A673 (cell line): Measurements from ENCODE around the gene GPR32. TPM values are rescaled to one million over a fixed set of nuclear protein-coding genes. Genes with fewer than 3 reads are reported as not detected.

Experiments used
- BruUV-seq: library from RNA; stranded (reverse); fragments of 400-500 nt; replicated peaks from 2 replicates; lab custom pipeline; 2021; lab: Mats Ljungman, UMichigan
- CTCF ChIA-PET: fragments of 300-600 bp; sonication (Branson Sonifier 250); formaldehyde crosslinking; loops from one replicate; lab custom pipeline; 2022; ENCODE audit warnings: antibody characterized with exemption; lab: Charles Lee
- POLR2A ChIA-PET: fragments of 300-600 bp; sonication (Branson Sonifier 250); formaldehyde crosslinking; loops from one replicate; lab custom pipeline; 2022; ENCODE audit warnings: antibody characterized with exemption; ENCODE audit not compliant: low non-redundant PET; lab: Charles Lee
- DNase-seq: peaks from one replicate; pipeline ENCODE4 v3.0.0-alpha.2; 2015; ENCODE audit warnings: low spot score
- H3K27ac ChIP-seq: fragments of 200-600 bp; sonication (generic); 2 replicates; pipeline ENCODE4 v1.5.1; 2016; ENCODE audit warnings: mixed run types, low read depth, mild to moderate bottlenecking, mixed read lengths, antibody characterized with exemption, low read length; ENCODE audit not compliant: poor library complexity, severe bottlenecking
- H3K27me3 ChIP-seq: fragments of 200-600 bp; sonication (generic); replicated peaks from 2 replicates; pipeline ENCODE4 v1.6.1; 2017; ENCODE audit warnings: mixed run types, low read depth, mild to moderate bottlenecking, mixed read lengths, antibody characterized with exemption, low read length; ENCODE audit not compliant: insufficient read depth, poor library complexity
- H3K36me3 ChIP-seq: fragments of 200-600 bp; sonication (generic); 2 replicates; pipeline ENCODE4 v1.6.1; 2016; ENCODE audit warnings: mixed run types, mild to moderate bottlenecking, mixed read lengths, antibody characterized with exemption, low read length; ENCODE audit not compliant: insufficient read depth, poor library complexity, severe bottlenecking
- H3K4me1 ChIP-seq: fragments of 200-600 bp; sonication (generic); 2 replicates; pipeline ENCODE4 v1.6.1; 2017; ENCODE audit warnings: mixed run types, mild to moderate bottlenecking, mixed read lengths, antibody characterized with exemption, low read length; ENCODE audit not compliant: insufficient read depth, poor library complexity, severe bottlenecking
- H3K4me3 ChIP-seq: fragments of 200-600 bp; sonication (generic); 2 replicates; pipeline ENCODE4 v1.5.1; 2016; ENCODE audit warnings: low read depth, mixed run types, mild to moderate bottlenecking, mixed read lengths, low read length; ENCODE audit not compliant: poor library complexity, severe bottlenecking
- H3K9me3 ChIP-seq: fragments of 200-600 bp; sonication (generic); 2 replicates; pipeline ENCODE4 v1.6.1; 2016; ENCODE audit warnings: mixed run types, low read depth, mild to moderate bottlenecking, mixed read lengths, antibody characterized with exemption, low read length; ENCODE audit not compliant: poor library complexity, severe bottlenecking
- EZH2 ChIP-seq: fragments of 200-600 bp; sonication (generic); IDR thresholded peaks from 2 replicates; pipeline ENCODE4 v1.6.1; 2017; ENCODE audit warnings: borderline replicate concordance, low read depth, mild to moderate bottlenecking, mixed read lengths, antibody characterized with exemption, low read length; ENCODE audit not compliant: poor library complexity, severe bottlenecking
- intact Hi-C: fragments of 100-400 bp; cut with micrococcal nuclease; formaldehyde crosslinking; loops from one replicate; pipeline ENCODE4 v1.10.0; 2022; ENCODE audit not compliant: unreplicated experiment
- total RNA-seq: library from RNA; stranded (reverse); gene quantifications from 2 replicates; pipeline ENCODE4 v1.2.3, GENCODE V29; 2021
- TF ChIP-seq, protein P1 (sequence below): fragments of 300-800, 200-600 bp; sonication (generic); conservative IDR thresholded peaks from 2 replicates; pipeline ENCODE4 v1.5.1; 2017; ENCODE audit warnings: low read depth, mild to moderate bottlenecking, antibody characterized with exemption, low read length, moderate library complexity, mixed read lengths

Gene GPR32
- total RNA-seq, 1 experiment from 2014 or later: not detected

- ChIA-PET POLR2A (no interaction called here), CTCF (interaction anchor here (1.0 kb wide), 1 partner anchor 9 kb away, joined by 3 read pairs; no protein-coding TSS in a partner anchor)
- intact Hi-C loops: no loop called here
- DNase-seq: no peak
- Histone ChIP-seq H3K4me3 (no peak overlapping the region), H3K4me1 (peaks cover 19% of the 10 kb centered on the region), H3K27ac (no peak overlapping the region), H3K27me3 (no peaks in the 10 kb centered on the region), H3K36me3 (peaks cover 48% of the 10 kb centered on the region), H3K9me3 (no peaks in the 10 kb centered on the region)
- BruUV-seq: no TSS peak
- no peak for TF ChIP-seq EZH2
- TF ChIP-seq, protein P1, sequence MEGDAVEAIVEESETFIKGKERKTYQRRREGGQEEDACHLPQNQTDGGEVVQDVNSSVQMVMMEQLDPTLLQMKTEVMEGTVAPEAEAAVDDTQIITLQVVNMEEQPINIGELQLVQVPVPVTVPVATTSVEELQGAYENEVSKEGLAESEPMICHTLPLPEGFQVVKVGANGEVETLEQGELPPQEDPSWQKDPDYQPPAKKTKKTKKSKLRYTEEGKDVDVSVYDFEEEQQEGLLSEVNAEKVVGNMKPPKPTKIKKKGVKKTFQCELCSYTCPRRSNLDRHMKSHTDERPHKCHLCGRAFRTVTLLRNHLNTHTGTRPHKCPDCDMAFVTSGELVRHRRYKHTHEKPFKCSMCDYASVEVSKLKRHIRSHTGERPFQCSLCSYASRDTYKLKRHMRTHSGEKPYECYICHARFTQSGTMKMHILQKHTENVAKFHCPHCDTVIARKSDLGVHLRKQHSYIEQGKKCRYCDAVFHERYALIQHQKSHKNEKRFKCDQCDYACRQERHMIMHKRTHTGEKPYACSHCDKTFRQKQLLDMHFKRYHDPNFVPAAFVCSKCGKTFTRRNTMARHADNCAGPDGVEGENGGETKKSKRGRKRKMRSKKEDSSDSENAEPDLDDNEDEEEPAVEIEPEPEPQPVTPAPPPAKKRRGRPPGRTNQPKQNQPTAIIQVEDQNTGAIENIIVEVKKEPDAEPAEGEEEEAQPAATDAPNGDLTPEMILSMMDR: no peak
Observed at GRCh38 chr19:50795664-50796073, 25.4 kb downstream of the GPR32 start.

GRCh38 chr19:50796128-50796633 lies 25.9 kb downstream of the GPR32 start:
- H3K4me1 ChIP-seq: peaks cover 19% of the 10 kb centered on the region
- peaks cover 53% of the 10 kb centered on the region for H3K36me3 ChIP-seq
- H3K9me3 ChIP-seq: no peaks in the 10 kb centered on the region
- no peak overlapping the region for H3K4me3 ChIP-seq
- H3K27ac ChIP-seq: no peak overlapping the region
- BruUV-seq: no TSS peak
- intact Hi-C loops: no loop called here
- CTCF ChIA-PET: interaction anchor here (1.0 kb wide), 1 partner anchor 9 kb away, joined by 3 read pairs; no protein-coding TSS in a partner anchor
- no peak for TF ChIP-seq EZH2
- TF ChIP-seq, protein P1: no peak
- H3K27me3 ChIP-seq: no peaks in the 10 kb centered on the region
- DNase-seq: no peak
- POLR2A ChIA-PET: no interaction called here

DNA sequence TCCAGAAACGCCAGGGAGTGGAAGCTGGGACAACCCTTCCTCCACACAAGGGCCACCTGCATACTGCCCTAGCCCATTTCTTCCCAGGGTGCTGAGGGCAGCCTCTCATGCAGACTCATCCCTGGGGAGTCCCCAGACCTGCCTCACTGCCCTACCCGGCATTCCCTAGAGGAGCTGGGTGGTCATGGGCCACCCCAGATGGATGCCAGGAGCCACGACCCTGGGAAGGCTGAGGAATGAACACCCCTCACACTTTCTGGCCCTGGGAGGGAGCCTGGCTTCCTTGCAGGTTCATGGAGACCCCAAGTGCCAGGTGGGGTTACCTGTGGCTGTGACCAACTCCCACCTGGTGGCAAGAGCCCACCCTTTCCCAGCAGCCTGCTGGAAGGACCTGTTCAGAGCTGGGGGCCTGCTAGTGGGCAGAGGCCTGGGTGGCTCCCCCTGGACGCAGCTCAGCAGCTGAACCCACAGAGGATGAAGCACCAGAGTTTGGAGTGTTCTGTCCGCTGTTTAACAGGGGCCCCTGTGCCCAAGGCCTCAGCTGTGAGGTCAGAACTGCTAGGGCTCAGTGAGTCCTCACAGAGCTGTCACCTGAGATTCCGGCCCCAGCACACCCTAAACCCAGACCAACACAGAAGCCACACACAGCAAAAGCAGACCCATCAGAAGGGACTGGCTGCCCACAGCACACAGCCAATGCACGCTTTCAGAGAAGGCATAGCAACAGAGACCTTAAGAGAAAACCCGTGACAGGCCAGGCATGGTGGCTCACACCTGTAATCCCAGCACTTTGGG lies 26.6 kb downstream of the GPR32 start:
- Histone ChIP-seq H3K4me1 (peaks cover 19% of the 10 kb centered on the region), H3K4me3 (no peak overlapping the region), H3K27me3 (no peaks in the 10 kb centered on the region), H3K27ac (no peak overlapping the region), H3K36me3 (peaks cover 57% of the 10 kb centered on the region), H3K9me3 (no peaks in the 10 kb centered on the region)
- intact Hi-C loops: no loop called here
- POLR2A ChIA-PET: no interaction called here
- TF ChIP-seq EZH2: no peak
- DNase-seq: no peak
- CTCF ChIA-PET: no interaction called here
- no TSS peak for BruUV-seq

DNA sequence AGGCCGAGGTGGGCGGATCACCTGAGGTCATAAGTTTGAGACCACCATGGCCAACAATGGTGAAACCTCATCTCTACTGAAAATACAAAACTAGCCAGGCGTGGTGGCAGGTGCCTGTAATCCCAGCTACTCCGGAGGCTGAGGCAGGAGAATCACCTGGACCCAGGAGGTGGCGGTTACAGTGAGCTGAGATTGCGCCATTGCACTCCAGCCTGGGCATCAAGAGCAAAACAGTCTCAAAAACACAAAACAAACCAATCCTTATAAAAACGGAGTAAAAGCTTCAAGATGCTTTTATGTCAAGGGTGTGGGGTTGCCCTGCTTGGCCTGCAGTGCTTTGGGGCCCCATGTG lies 27.1 kb downstream of the GPR32 start:
- H3K9me3 ChIP-seq: no peaks in the 10 kb centered on the region
- no peak for DNase-seq
- H3K27me3 ChIP-seq: no peaks in the 10 kb centered on the region
- no TSS peak for BruUV-seq
- TF ChIP-seq, protein P1: no peak
- TF ChIP-seq EZH2: no peak
- no peak overlapping the region for H3K27ac ChIP-seq
- intact Hi-C loops: no loop called here
- H3K4me1 ChIP-seq: peaks cover 25% of the 10 kb centered on the region
- peaks cover 63% of the 10 kb centered on the region for H3K36me3 ChIP-seq
- ChIA-PET POLR2A (no interaction called here), CTCF (no interaction called here)
- H3K4me3 ChIP-seq: no peak overlapping the region
